ENCODE measurements around the gene ABL2. TPM values are rescaled to one million over a fixed set of nuclear protein-coding genes. Genes with fewer than 3 reads are reported as not detected.

ABL2 gene
- total RNA-seq, 1 donor from 2014 or later, result 8.9 TPM

GRCh38 chr1:179090923-179091322 lies 138.6 kb downstream of the ABL2 start:
- Histone ChIP-seq H3K27ac (ENCODE audit: low read depth, low read length) (peak overlapping the region; percentile 52), H3K9me3 (ENCODE audit: control insufficient read depth in 3 of 3, low read length in 3 of 3) (no peaks in the 10 kb centered on the region), H3K9ac (ENCODE audit: low read depth in 1 of 3, low read length in 3 of 3) (peak overlapping the region in 2 of 3 donors; percentile 15 to 64), H3K4me1 (ENCODE audit: control insufficient read depth in 3 of 3, insufficient read depth in 3 of 3, low read length in 3 of 3) (peaks cover 23 to 34% (median 29%) of the 10 kb centered on the region in 3 donors), H3K27me3 (ENCODE audit: control insufficient read depth in 3 of 3, insufficient read depth in 3 of 3, low read length in 3 of 3) (no peaks in the 10 kb centered on the region), H3K4me3 (ENCODE audit: low read length in 3 of 3) (no peak overlapping the region), H3K36me3 (ENCODE audit: control insufficient read depth in 3 of 3, insufficient read depth in 3 of 3, low read length in 3 of 3) (peaks cover 42 to 63% (median 60%) of the 10 kb centered on the region in 3 donors)

DNA sequence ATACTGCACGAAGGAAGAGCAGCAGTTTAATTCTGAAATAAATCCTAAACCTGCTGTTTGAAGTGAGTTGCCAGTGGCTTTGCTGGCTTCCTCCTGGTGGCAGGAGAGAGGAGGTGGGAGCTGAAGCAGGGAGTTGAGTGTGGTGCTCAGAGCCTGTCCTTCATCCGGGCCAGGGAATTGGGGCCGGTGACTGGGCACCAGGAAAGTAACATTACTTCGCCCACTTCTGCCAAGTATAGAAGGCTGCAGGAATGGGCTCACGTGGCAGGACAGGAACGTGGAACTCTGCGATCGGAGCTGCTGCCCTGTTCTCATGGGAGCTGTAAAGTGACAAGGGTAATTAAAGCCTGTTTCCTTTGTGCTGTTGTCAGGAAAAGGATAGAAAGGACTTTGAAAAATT lies 139.0 kb downstream of the ABL2 start:
- Histone ChIP-seq H3K36me3 (ENCODE audit: control insufficient read depth in 3 of 3, insufficient read depth in 3 of 3, low read length in 3 of 3) (peaks cover 44 to 63% (median 60%) of the 10 kb centered on the region in 3 donors), H3K27ac (ENCODE audit: low read depth, low read length) (peak overlapping the region; percentile 52), H3K9ac (ENCODE audit: low read depth in 1 of 3, low read length in 3 of 3) (peak overlapping the region; percentile 15 to 64 (median 47))

GRCh38 chr1:179089827-179090482 lies 139.5 kb downstream of the ABL2 start:
- peak overlapping the region in 2 of 3 donors; percentile 47 to 64 for H3K9ac ChIP-seq (ENCODE audit: low read depth in 1 of 3, low read length in 3 of 3)
- H3K4me3 ChIP-seq (ENCODE audit: low read length in 3 of 3), result peak overlapping the region in 1 of 3 donors; percentile 1
- peak overlapping the region; percentile 54 for H3K27ac ChIP-seq (ENCODE audit: low read depth, low read length)
- no peaks in the 10 kb centered on the region for H3K9me3 ChIP-seq (ENCODE audit: control insufficient read depth in 3 of 3, low read length in 3 of 3)
- H3K4me1 ChIP-seq (ENCODE audit: control insufficient read depth in 3 of 3, insufficient read depth in 3 of 3, low read length in 3 of 3), result peaks cover 23 to 34% (median 29%) of the 10 kb centered on the region in 3 donors
- H3K36me3 ChIP-seq (ENCODE audit: control insufficient read depth in 3 of 3, insufficient read depth in 3 of 3, low read length in 3 of 3), result peaks cover 40 to 61% (median 57%) of the 10 kb centered on the region in 3 donors
- H3K27me3 ChIP-seq (ENCODE audit: control insufficient read depth in 3 of 3, insufficient read depth in 3 of 3, low read length in 3 of 3), result no peaks in the 10 kb centered on the region

More for the DNA sequence above, 139.0 kb downstream of the ABL2 start:
- Histone ChIP-seq H3K9me3 (ENCODE audit: control insufficient read depth in 3 of 3, low read length in 3 of 3) (no peaks in the 10 kb centered on the region), H3K4me3 (ENCODE audit: low read length in 3 of 3) (peak overlapping the region in 1 of 3 donors; percentile 1), H3K27me3 (ENCODE audit: control insufficient read depth in 3 of 3, insufficient read depth in 3 of 3, low read length in 3 of 3) (no peaks in the 10 kb centered on the region), H3K4me1 (ENCODE audit: control insufficient read depth in 3 of 3, insufficient read depth in 3 of 3, low read length in 3 of 3) (peaks cover 23 to 34% (median 29%) of the 10 kb centered on the region in 3 donors)

GRCh38 chr1:179087665-179088064 lies 141.8 kb downstream of the ABL2 start:
- H3K4me1 ChIP-seq (ENCODE audit: control insufficient read depth in 3 of 3, insufficient read depth in 3 of 3, low read length in 3 of 3), result peaks cover 28 to 42% (median 40%) of the 10 kb centered on the region in 3 donors
- H3K36me3 ChIP-seq (ENCODE audit: control insufficient read depth in 3 of 3, insufficient read depth in 3 of 3, low read length in 3 of 3), result peaks cover 25 to 43% (median 34%) of the 10 kb centered on the region in 3 donors

DNA sequence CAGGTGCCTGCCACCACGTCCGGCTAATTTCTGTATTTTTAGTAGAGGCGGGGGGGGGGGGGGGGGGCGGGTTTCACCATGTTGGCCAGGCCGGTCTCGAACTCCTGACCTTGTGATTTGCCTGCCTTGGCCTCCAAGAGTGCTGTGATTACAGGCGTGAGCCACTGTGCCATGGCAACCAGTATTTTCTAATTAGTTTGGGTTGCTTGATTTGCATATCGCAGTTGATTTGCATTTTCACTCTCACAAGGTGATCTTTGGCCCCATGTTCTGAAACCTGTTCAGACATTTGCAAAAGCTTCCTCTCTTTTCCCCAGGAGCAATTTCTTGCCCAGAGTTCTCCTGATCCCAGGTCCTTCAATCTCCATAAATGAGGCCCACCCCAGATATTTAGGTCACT lies 145.9 kb downstream of the ABL2 start:
- no peaks in the 10 kb centered on the region for H3K27me3 ChIP-seq (ENCODE audit: control insufficient read depth in 3 of 3, insufficient read depth in 3 of 3, low read length in 3 of 3)
- H3K27ac ChIP-seq (ENCODE audit: low read depth, low read length), result no peak overlapping the region
- peaks cover 19 to 27% (median 27%) of the 10 kb centered on the region in 3 donors for H3K4me1 ChIP-seq (ENCODE audit: control insufficient read depth in 3 of 3, insufficient read depth in 3 of 3, low read length in 3 of 3)
- H3K36me3 ChIP-seq (ENCODE audit: control insufficient read depth in 3 of 3, insufficient read depth in 3 of 3, low read length in 3 of 3), result peaks cover 18 to 27% (median 20%) of the 10 kb centered on the region in 3 donors
- H3K4me3 ChIP-seq (ENCODE audit: low read length in 3 of 3), result no peak overlapping the region
- no peak overlapping the region for H3K9ac ChIP-seq (ENCODE audit: low read depth in 1 of 3, low read length in 3 of 3)
- no peaks in the 10 kb centered on the region for H3K9me3 ChIP-seq (ENCODE audit: control insufficient read depth in 3 of 3, low read length in 3 of 3)

More at GRCh38 chr1:179087665-179088064, 141.8 kb downstream of the ABL2 start:
- Histone ChIP-seq H3K27ac (ENCODE audit: low read depth, low read length) (no peak overlapping the region), H3K4me3 (ENCODE audit: low read length in 3 of 3) (no peak overlapping the region), H3K9ac (ENCODE audit: low read depth in 1 of 3, low read length in 3 of 3) (no peak overlapping the region), H3K9me3 (ENCODE audit: control insufficient read depth in 3 of 3, low read length in 3 of 3) (no peaks in the 10 kb centered on the region), H3K27me3 (ENCODE audit: control insufficient read depth in 3 of 3, insufficient read depth in 3 of 3, low read length in 3 of 3) (no peaks in the 10 kb centered on the region)

DNA sequence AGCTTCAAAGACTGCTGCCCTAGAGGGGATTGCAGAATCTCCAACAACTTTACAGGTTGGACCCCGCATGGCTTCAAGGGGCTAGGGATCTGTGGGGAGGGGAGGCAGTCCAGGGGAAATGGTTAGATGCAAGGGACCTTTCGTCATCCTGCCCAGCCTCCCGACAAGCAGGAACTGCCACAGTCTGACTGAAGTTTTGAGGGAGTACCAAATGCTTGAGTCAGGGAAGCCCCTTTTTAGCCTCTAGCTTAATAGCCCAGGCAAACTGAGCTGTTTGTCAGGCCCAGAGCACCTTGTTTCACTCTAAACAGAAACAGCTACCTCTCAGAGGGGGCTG lies 146.5 kb downstream of the ABL2 start:
- Histone ChIP-seq H3K4me3 (ENCODE audit: low read length in 3 of 3) (peak overlapping the region; percentile 85 to 95 (median 92)), H3K27me3 (ENCODE audit: control insufficient read depth in 3 of 3, insufficient read depth in 3 of 3, low read length in 3 of 3) (no peaks in the 10 kb centered on the region), H3K9me3 (ENCODE audit: control insufficient read depth in 3 of 3, low read length in 3 of 3) (no peaks in the 10 kb centered on the region), H3K36me3 (ENCODE audit: control insufficient read depth in 3 of 3, insufficient read depth in 3 of 3, low read length in 3 of 3) (peaks cover 17 to 24% (median 17%) of the 10 kb centered on the region in 3 donors), H3K9ac (ENCODE audit: low read depth in 1 of 3, low read length in 3 of 3) (peak overlapping the region; percentile 92 to 94 (median 94)), H3K4me1 (ENCODE audit: control insufficient read depth in 3 of 3, insufficient read depth in 3 of 3, low read length in 3 of 3) (peaks cover 19 to 27% (median 27%) of the 10 kb centered on the region in 3 donors), H3K27ac (ENCODE audit: low read depth, low read length) (peak overlapping the region; percentile 81)

- peaks cover 19 to 27% (median 26%) of the 10 kb centered on the region in 3 donors for H3K4me1 ChIP-seq (ENCODE audit: control insufficient read depth in 3 of 3, insufficient read depth in 3 of 3, low read length in 3 of 3)
- no peaks in the 10 kb centered on the region for H3K27me3 ChIP-seq (ENCODE audit: control insufficient read depth in 3 of 3, insufficient read depth in 3 of 3, low read length in 3 of 3)
Measured at GRCh38 chr1:179082333-179082998, 147.0 kb downstream of the ABL2 start.

DNA sequence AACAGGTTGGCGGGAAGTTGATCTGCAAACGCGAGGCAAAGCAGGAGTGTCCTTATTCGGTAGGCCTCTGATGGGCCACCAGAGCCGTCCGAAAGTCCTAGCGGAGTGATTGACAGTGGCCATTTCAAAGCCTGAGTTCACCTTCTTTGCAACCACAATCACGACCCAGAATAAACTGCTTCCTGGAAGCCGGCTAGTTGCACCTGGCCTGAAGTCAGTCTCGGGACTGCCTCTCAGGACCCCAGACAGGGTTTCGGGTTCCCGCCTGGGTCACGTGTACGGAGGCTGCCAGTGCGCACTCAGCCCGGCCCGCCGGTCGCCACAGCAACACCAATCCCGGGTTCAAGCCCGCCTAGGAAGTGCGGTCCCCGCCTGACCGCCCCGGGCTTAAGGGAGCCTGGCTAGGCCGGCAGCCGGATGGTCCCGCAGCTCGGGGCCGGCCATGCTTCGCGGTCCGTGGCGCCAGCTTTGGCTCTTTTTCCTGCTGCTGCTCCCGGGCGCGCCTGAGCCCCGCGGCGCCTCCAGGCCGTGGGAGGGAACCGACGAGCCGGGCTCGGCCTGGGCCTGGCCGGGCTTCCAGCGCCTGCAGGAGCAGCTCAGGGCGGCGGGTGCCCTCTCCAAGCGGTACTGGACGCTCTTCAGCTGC lies 147.7 kb downstream of the ABL2 start, which contains the start of gene TOR3A:
TSS of gene TOR3A (plus strand) at position 384 of the 646 bp plus-strand sequence. CDS start at position 443, 59 bp downstream.
- Histone ChIP-seq H3K4me3 (ENCODE audit: low read length in 3 of 3) (peak within 1 kb of the TSS; percentile 85 to 95 (median 92)), H3K9ac (ENCODE audit: low read depth in 1 of 3, low read length in 3 of 3) (peak within 1 kb of the TSS; percentile 92 to 94 (median 94)), H3K9me3 (ENCODE audit: control insufficient read depth in 3 of 3, low read length in 3 of 3) (no peaks in the 10 kb centered on the region), H3K27ac (ENCODE audit: low read depth, low read length) (peak within 1 kb of the TSS; percentile 81), H3K4me1 (ENCODE audit: control insufficient read depth in 3 of 3, insufficient read depth in 3 of 3, low read length in 3 of 3) (peaks cover 19 to 27% (median 26%) of the 10 kb centered on the region in 3 donors), H3K36me3 (ENCODE audit: control insufficient read depth in 3 of 3, insufficient read depth in 3 of 3, low read length in 3 of 3) (peaks cover 9 to 15% (median 10%) of the 10 kb centered on the region in 3 donors), H3K27me3 (ENCODE audit: control insufficient read depth in 3 of 3, insufficient read depth in 3 of 3, low read length in 3 of 3) (no peaks in the 10 kb centered on the region)

More at GRCh38 chr1:179082333-179082998, 147.0 kb downstream of the ABL2 start:
- Histone ChIP-seq H3K36me3 (ENCODE audit: control insufficient read depth in 3 of 3, insufficient read depth in 3 of 3, low read length in 3 of 3) (peaks cover 15 to 21% (median 16%) of the 10 kb centered on the region in 3 donors), H3K27ac (ENCODE audit: low read depth, low read length) (peak overlapping the region; percentile 81), H3K9me3 (ENCODE audit: control insufficient read depth in 3 of 3, low read length in 3 of 3) (no peaks in the 10 kb centered on the region), H3K9ac (ENCODE audit: low read depth in 1 of 3, low read length in 3 of 3) (peak overlapping the region; percentile 92 to 94 (median 94)), H3K4me3 (ENCODE audit: low read length in 3 of 3) (peak overlapping the region; percentile 85 to 95 (median 92))

DNA sequence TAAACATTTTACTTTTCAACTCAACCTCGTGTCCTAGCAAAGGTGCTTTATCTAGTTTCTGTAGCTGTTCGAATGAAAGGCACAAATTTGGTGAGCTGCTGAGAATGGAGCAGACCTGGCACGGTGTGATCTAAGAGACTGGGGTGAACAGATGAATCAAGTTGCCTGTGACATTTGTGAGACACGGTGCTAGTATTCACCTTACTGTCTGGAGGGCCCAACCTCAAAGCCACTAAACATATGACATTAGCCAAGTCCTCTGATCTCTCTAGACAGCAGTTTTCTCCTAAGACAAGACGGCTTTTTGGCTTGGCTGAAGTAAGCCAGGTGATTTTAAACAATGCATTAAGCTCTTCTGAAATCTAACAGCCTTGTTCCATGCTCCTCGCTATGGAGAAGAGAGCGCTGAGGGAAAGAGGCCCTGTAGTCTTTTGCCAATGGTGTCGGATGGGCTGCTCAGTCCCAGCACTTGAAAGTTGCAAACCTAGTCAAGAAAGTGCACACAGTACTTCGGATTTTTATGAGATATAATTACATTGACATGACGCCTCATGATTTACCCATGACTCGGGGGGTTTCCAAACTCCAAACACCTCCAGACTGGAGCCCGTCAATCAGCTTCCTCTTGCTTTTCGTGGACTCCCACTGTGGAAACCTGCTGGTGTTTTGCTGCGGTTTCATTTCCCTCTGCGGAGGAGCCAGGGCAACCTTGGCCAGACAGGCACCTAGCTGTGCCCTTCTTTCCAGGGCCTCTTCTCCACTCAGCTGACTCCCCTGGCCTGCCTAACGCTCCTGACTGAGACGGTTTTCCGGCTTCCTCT lies 148.4 kb downstream of the ABL2 start:
- H3K4me3 ChIP-seq (ENCODE audit: low read length in 3 of 3), result peak overlapping the region; percentile 85 to 95 (median 92)
- peaks cover 19 to 27% (median 26%) of the 10 kb centered on the region in 3 donors for H3K4me1 ChIP-seq (ENCODE audit: control insufficient read depth in 3 of 3, insufficient read depth in 3 of 3, low read length in 3 of 3)
- peak overlapping the region; percentile 92 to 94 (median 94) for H3K9ac ChIP-seq (ENCODE audit: low read depth in 1 of 3, low read length in 3 of 3)
- H3K36me3 ChIP-seq (ENCODE audit: control insufficient read depth in 3 of 3, insufficient read depth in 3 of 3, low read length in 3 of 3), result peaks cover 8 to 12% (median 10%) of the 10 kb centered on the region in 3 donors
- H3K27me3 ChIP-seq (ENCODE audit: control insufficient read depth in 3 of 3, insufficient read depth in 3 of 3, low read length in 3 of 3), result no peaks in the 10 kb centered on the region
- no peaks in the 10 kb centered on the region for H3K9me3 ChIP-seq (ENCODE audit: control insufficient read depth in 3 of 3, low read length in 3 of 3)
- H3K27ac ChIP-seq (ENCODE audit: low read depth, low read length), result peak overlapping the region; percentile 81
